ENCODE results near the gene PTPA.
A peak's percentile ranks its signal among the peaks of the same experiment; 100 is the strongest.
"Not testable (repeated sequence)": the region's sequence is repeated elsewhere in the genome, so short reads cannot be mapped to it uniquely, and the experiment has no call there.

The PTPA gene

DNA sequence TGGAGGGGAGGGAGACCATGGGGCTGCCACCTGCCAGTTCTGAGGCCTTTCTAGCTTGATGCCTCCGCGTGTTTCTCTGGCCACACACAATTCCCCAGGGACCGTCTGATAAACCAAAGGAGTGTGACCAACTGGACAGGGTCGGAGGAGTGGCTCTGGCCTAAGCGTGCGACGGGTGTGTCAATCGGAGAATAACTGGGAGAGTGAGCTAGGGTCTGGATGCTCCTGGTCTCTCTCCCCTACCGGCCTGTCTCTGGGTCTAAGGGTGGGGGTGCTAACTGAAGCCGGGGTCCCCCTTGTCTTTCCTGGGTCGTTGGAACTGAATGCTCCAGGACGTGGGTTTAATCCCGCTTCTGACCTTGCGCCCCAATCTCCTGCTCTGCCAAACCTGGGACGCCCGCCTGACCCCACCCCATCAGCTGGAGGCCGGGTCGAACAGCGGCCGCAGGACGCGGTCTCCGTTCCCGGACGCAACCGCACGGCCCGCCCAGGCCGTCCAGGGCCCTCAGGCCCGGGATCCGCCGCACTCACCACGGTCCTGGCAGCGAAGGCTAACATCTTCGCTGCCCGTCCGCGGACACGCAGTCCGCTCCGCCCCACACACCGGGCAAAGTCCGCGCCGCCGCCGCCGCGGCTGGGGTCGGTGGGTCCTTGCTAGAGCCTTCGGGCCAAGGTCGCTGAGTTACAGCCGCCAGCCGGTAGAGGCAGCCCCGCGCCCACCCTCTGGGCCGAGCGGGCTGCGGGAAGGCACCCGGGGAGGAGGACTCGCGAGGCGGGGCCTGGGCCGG lies 1.1 kb upstream of the PTPA start:
- DNase-seq (ENCODE audit: low spot score): peak; percentile 30

DNA sequence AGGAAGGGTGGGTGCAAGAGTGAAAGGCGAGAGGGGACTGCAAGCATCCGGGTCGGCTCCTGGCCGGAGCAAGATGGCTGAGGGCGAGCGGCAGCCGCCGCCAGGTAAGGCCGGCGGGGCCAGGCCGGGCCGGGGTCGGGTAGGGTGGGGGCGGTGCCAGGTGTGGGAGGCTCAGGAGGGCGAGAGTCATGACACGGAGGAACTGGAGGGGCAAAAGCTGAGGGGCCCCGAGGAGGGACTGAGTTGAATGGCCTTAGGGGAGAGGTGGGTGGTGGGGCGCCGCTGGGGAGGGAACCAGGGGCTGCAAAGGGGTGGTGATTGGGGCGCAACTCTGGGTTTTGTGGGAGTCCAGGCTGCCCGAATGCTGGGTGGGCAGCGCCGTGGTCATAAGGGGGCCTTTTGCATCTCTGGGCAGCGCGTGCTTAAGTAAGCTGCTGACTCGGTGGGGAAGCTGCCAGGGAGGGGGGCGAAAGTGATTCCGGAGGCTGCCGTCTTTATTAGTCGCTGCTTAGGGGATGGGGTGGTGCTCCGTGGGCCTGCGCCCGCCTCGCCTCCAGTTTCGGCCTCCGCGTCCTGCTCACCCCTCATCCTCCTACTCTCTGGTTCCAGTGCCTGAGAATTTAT lies 425 bp downstream of the PTPA start:
- peak; percentile 45 for DNase-seq (ENCODE audit: low spot score)

DNA sequence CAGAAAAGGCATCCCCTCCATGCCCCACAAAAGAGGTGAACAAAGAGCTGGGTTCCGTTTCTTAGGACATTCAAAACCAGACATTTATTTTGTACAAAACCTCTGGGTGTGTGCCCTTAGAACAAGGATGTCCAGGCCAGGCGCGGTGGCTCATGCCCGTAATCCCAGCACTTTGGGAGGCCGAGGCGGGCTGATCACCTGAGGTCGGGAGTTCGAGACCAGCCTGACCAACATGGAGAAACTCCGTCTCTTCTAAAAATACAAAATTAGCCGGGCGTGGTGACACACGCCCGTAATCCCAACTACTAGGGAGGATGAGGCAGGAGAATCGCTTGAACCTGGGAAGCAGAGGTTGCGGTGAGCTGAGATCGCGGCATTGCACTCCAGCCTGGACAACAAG lies 1.3 kb downstream of the PTPA start:
- DNase-seq (ENCODE audit: low spot score): not testable (repeated sequence)

DNA sequence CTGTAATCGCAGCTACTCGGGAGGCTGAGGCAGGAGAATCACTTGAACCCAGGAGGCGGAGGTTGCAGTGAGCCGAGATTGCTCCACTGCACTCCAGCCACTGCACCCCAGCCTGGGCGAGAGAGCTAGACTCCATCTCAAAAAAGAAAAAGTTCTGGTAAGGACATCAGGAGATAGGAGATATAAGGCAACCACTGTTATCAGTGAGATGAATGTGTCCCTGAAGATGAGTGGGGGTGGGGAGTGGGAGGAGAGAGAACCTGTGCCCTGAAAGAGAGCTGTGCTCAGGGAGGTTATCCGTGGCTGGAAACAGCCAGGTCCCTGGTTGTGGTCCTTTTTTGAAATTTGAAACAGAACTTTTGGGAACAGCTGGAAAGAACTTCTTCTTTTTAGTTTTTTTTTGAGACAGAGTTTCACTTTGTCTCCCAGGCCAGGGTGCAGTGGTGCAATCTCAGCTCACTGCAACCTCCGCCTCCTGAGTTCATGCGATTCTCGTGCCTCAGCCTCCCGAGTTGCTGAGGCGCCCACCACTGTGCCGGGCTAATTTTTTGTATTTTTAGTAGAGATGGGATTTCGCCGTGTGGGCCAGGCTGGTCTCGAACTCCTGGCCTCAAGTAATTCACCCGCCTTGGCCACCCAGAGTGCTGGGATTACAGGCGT lies 2.6 kb downstream of the PTPA start:
- no peak for DNase-seq (ENCODE audit: low spot score)

DNA sequence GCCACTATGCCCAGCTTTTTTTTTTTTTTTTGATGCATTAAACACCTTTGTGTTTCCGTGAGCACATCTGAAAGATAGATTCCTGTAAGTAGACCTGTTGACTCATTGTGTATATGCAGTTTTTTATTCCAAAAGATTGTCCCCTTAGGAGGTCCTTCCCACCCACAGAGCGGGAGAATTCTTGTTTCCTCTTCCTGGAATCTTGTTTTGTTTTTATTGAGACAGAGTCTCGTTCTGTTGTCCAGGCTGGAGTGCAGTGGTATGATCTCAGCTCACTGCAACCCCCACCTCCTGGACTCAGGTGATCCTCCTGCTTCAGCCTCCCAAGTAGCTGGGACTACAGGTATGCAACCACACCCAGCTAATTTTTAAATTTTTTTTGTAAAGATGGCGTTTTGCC lies 7.6 kb downstream of the PTPA start:
- no peak for DNase-seq (ENCODE audit: low spot score)

DNA sequence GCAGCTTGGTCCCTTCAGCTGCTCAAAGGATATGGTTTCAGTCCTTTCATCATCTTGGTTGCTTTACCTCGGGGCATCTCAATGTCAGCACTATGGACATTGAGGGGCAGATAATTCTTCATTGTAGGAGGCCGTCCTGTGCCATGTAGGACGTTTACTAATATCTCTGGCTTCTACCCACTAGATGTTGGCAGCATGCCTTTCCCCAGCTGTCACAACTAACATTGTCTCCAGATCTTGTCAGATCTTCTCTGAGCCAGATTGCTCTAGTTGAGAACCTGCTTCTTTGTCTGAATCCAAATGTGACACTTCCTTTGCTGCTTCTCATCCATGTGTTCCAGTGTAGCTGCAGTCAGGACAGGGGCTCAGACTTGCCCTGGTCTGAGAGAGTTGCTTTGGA lies 10.3 kb downstream of the PTPA start:
- peak; percentile 77 for DNase-seq (ENCODE audit: low spot score)

DNA sequence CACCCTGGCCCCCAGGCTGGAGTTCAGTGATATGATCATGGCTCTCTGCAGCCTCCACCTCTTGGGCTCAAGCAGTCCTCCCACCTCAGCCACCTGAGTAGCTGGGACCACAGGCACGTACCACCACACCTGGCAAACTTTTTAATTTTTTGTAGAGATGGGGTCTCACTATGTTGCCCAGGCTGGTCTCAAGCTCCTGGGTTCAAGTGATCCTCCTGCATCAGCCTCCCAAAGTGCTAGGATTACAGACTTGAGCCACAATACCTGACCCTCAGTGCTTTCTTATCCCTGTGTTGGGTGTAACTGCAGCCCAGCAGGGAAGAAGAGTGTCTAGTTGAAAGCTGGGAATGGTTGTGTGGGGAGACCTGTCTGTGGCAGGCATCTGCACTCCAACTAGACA lies 10.9 kb downstream of the PTPA start:
- no peak for DNase-seq (ENCODE audit: low spot score)

DNA sequence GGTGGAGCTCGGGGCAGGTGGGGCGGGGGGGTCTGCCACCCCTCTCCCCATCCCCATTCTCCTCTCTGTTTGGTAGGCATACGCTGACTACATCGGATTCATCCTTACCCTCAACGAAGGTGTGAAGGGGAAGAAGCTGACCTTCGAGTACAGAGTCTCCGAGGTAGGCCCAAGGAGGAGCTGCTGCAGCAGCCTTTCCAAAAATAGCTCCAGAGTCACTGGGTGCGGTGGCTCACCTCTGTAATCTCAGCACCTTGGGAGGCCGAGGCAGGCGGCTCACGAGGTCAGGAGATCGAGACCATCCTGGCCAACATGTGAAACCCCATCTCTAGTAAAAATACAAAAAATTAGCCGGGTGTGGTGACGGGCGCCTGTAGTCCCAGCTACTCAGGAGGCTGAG lies 11.8 kb downstream of the PTPA start:
- DNase-seq (ENCODE audit: low spot score): not testable (repeated sequence)

DNA sequence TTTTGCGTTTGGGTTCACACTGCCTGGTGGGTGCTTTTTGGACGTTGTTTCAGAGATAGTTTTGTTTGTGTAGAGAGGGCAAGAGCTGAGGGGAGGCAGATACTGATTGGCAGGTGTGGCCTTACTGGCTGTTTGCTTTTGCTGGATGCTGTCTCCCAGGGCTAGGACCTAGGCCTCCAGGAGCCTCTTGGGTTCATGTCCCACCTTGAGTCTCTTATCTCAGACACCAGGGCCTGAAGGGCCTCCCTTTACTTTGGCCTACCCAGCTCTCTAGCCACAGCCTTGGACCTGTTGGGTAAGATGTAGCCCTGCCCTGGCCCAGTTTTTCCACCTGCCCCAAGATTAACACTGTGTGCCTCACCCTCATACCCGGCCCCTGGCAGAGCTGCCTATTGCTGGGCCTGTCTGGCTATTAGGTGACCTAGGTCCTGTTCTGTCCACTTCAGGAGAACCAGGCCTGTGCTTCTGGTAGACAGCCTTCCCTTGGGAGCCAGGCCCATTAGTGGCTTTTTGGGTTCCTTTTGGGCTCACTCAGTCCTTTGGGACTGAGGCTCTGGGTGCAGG lies 13.4 kb downstream of the PTPA start:
- no peak for DNase-seq (ENCODE audit: low spot score)

DNA sequence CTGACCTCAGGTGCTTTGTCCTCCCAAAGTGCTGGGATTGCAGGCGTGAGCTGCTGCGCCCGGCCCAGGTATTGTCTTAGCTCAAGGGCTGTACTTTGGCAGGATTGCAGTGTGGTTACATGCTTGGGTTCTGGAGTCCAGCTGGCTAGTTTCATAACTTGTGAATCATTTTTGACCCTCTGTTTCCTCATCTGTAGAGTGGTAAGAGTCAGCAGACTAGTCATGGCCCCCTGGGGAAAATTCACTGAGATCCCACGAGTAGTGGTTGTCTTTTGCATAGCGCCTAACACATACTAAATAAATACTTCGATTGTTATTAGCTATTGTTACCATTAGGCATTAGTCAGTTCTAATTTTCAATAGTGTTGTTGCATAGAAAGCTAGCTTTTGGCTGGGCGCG lies 14.3 kb downstream of the PTPA start:
- no peak for DNase-seq (ENCODE audit: low spot score)

DNA sequence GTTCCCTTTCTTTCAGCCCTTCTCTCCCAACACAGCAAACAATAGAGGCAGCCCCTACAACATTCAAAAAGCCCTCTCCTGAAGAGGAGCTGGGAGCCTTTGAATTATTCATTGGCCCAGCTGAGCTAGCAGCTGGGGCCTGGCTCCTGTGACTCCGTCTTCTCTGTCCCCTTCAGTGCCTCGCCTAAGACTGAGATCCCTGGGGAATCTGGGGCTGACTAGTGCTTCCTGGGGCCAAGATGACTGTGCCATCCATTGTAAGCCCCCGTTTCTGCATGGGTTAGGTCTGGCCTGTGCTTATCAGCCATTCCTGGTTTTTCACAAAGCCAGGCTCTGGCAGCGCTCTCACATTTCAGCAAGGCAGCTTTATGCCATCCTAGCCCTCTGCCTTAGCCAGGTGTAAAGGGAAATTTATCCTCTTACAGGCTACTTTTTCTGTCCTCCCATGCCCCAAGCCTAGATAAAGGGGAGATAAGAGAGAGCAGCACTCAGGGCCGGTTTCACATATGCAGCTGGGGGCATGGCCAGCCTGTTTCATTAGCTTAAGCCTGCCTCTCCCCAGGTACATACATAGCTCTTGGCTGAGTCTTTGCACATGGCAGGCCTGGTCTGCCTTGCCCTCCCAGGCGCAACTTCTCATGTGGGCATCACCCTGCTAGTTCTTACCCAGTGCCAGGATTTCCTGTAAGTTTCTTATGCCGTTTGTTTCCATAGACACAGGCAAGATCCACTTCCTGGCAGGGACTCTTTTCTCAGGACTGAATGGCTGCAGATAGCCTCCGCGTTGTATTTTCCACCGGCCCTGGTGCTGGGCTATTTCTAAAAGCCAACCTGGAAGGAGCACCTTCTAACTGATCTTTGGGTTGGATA lies 15.8 kb downstream of the PTPA start:
- peak; percentile 72 for DNase-seq (ENCODE audit: low spot score)

DNA sequence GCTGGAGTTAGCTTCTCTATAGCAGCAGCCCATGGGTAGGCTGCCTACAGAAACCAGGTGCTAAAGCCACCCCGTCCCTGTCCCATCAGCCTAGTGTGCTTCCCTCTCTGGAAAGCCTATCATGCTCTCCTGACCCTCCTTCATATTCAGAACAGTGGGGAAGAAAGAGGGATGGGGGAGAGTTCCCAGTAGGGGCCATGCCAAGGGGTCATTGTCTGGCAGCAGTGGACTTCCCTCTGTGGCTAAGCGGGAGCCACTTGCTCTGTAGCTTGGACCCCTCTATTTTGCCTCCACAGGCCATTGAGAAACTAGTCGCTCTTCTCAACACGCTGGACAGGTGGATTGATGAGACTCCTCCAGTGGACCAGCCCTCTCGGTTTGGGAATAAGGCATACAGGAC lies 17.5 kb downstream of the PTPA start:
- no peak for DNase-seq (ENCODE audit: low spot score)

DNA sequence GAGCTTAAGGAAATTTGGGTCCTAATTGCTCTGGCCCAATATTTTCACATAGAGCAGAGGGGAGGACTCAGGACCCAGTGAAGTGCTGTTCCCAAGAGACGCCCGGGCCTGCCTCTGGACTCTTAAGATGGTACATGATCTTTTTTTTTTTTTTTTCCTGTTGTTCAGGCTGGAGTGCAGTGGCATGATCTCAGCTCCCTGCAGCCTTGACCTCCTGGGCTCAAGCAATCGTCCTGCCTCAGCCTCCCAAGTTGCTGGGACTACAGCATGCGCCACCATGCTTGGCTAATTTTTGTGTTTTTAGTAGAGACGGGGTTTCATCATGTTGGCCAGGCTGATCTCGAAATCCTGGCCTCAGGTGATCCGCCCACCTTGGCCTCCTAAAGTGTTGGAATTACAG lies 19.1 kb downstream of the PTPA start:
- DNase-seq (ENCODE audit: low spot score): not testable (repeated sequence)

DNA sequence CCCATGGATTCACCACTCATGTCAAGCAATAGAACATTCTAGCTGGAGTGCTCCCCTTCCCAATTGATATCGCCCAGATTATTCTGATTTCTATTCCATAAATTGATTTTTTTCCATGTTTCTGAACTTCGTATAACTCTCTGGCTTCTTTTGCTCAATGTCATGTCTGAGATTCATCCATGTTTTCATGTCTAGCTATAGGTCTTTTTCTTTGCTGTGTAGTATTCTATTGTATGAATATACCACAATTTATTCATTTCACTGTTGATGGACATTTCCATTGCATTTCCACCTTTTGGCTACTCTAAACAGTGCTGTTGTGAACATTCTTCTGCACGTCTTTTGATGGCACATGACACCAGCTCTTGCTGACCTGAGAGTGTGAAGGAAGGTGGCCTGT lies 19.6 kb downstream of the PTPA start:
- DNase-seq (ENCODE audit: low spot score): no peak

DNA sequence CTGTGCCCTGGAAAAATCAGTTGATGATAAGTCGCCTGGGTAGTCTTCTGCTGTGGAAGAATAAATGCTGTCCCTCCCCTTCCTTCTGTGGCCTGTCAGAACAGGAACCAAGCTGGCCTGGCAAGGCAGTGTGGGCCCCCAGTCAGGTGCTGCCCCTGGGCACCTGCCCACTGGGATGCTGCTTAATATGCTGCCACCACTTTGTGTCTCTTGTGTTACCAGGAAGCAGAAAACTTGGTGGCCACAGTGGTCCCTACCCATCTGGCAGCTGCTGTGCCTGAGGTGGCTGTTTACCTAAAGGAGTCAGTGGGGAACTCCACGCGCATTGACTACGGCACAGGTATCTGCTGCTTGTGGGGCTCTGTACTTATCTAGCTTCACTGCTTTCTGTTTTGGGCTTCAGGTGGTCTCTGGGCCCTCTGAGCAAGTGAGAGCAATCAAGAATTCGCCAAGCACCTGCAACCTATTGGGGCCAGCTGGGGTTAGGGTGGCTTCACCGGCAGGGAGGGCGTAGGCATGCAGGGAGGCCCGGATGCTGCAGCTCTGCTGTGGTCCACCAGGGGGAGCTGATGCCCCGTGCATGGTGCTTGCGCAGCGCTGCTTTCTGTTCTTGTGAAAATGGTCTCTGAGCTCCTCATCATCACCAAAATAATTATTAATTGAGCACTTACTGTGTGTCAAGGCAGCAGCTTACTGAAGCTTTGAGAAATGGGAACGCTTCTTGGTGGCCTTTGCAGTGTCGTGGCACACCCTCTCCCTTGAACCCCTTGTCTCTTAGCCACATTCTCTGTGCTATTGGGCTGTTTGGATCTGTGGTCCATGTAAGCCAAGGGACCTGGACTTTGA lies 20.3 kb downstream of the PTPA start:
- no peak for DNase-seq (ENCODE audit: low spot score)

DNA sequence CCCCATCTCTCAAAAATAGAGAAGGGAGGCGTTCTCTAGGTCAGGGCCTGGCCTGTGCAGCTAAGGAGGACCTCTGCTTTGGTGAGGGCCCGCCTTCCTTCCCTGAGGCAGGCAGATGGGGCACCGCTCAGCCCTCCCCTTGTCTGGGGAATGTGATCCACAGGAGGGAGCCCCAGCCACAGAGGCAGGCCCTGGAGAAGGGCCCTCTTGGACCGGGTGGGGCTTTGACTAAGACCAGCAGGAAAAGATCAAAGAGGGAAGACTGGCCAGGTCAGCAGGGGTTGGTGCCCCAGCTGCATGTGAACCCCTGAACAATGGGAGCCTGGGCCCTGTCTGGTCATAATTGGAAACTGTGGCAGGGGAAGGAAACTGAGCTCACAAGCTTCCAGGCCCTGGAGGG lies 21.9 kb downstream of the PTPA start:
- no peak for DNase-seq (ENCODE audit: low spot score)

DNA sequence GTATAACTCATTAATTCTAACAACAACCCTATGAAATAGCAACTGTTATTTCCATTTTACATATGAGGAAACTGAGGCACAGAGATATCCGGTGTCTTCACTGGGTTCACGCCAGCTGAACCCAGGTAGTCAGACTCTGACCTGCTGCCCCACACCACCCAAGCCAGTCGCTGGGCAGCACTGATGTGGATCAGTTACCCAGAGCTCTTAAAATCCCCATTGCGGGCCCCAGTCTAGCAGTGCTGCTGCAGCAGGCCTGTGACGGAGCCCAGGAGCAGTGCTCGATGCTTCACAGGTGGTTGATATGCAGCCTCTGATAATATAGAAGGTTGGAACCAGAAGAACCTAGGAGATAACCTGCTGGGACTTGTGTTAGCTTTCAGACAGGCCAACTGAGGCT lies 24.3 kb downstream of the PTPA start:
- DNase-seq (ENCODE audit: low spot score): no peak

DNA sequence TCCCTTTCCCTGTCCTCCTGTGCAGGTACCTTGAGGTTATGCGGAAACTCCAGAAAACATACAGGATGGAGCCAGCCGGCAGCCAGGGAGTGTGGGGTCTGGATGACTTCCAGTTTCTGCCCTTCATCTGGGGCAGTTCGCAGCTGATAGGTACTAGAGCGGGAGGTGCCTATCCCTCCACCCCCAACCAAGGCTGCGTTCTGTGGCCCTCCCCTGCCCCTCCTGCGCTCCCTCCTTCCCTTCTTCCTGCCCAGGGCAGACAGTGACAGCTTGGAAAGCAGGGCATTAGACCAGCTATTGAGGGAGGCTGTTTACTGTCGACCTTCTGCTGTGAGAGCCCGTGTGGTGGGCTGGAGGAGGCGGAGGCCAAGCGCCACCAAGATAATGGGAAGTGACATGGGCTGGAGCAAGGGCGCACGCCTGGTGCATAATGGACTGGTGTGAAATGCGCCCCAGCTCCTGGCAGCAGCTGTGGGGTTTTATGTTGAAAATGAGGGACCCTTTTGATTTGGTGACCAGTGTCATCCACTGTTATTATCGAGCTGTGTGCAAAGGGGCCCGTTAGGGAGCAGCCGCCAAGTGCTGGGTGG lies 25.3 kb downstream of the PTPA start:
- DNase-seq (ENCODE audit: low spot score): no peak

DNA sequence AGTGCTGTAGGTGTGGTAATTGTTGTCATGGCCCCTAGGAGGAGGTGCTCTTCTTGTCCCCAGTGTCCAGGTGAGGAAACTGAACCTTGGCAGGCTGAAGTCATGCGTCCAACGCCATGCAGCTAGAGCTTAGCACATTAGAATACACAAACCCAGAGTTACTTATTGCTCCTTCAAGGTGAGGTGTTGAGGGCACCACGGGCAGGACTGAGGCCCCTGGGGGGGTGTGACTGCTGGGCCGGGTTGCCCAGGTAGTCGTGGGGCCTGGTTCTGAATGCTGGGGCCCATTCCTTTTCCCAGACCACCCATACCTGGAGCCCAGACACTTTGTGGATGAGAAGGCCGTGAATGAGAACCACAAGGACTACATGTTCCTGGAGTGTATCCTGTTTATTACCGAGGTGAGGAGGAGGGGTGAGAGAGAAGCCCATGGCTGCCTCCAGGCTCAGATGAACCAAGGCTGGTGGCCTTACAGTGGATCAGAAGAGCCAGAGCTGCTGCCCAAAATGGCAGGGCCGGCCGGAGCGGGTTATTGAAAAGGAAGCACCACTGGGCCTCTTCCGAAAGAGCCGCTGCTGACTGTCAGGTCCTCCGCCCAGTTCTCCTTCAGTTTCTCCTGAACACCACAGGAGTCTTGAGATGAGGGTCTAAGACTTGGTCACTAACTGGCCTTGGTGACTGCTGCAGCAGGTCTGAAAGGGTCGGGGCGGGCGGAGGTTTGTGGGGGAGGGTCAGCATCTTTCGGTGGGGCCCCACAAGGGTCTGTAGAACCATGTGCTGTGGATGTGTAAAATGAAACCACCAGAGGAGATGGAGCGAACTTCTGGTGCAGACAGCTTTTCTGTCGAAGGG lies 26.3 kb downstream of the PTPA start:
- no peak for DNase-seq (ENCODE audit: low spot score)

DNA sequence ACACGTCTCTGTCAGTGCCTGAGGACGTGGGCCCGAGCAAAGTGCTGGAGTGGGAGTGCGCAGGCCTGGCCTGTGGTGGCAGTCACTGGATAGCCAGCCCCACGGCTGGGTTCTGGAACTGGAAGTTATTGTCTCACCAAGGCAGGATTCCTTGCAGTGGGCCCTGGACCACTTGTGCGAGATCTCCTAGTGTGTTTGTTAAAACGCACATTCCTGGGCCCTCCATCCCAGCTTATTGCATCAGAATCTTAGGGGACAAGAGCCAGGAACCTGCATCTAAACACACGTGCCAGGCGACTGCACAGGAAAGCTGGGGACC lies 26.9 kb downstream of the PTPA start:
- no peak for DNase-seq (ENCODE audit: low spot score)
